Heart right ventricle (tissue), 16 donors: ENCODE measurements around the gene CDSN. TPM values are rescaled to one million over a fixed set of nuclear protein-coding genes. Genes with fewer than 3 reads are reported as not detected.
A peak's percentile ranks its signal among the peaks of the same experiment; 100 is the strongest.

Experiments used
- ATAC-seq, 8 donors: fragments of 200-7000 bp; cut with Tn5 transposase; one replicate each; pipeline ENCODE4 v1.9.1; 2020; ENCODE audit warnings: mild to moderate bottlenecking in 8 of 8, moderate library complexity in 8 of 8, moderate number of reproducible peaks in 1 of 8
- DNase-seq, 2 donors: peaks; one replicate each; pipeline ENCODE4 v3.0.0-alpha.2; 2020
- H3K27ac ChIP-seq, 10 donors: fragments of 200-600 bp; sonication (generic) in 2 of 10; one replicate each; pipeline versions ENCODE4 v1.5.0 to v1.8.0; 2020 to 2022; ENCODE audit warnings: mild to moderate bottlenecking in 3 of 10
- H3K27me3 ChIP-seq, 7 donors: fragments of 200-600 bp; one replicate each; pipeline ENCODE4 v1.8.0; 2021 to 2022; ENCODE audit warnings: mild to moderate bottlenecking in 2 of 7
- H3K36me3 ChIP-seq, 9 donors: fragments of 200-600 bp; sonication (generic) in 1 of 9; one replicate each; pipeline versions ENCODE4 v1.5.0 to v1.8.0; 2020 to 2022; ENCODE audit warnings: mild to moderate bottlenecking in 2 of 9
- H3K4me1 ChIP-seq, 9 donors: fragments of 200-600 bp; sonication (generic) in 1 of 9; one replicate each; pipeline versions ENCODE4 v1.5.0 to v1.8.0; 2020 to 2022; ENCODE audit warnings: mild to moderate bottlenecking in 4 of 9
- H3K4me3 ChIP-seq, 10 donors: fragments of 200-600 bp; sonication (generic) in 2 of 10; one replicate each; pipeline versions ENCODE4 v1.5.0 to v1.8.0; 2020 to 2022; ENCODE audit warnings: mild to moderate bottlenecking in 7 of 10, moderate library complexity in 2 of 10
- H3K9me3 ChIP-seq, 11 donors: fragments of 200-600 bp in 10 of 11; sonication (generic) in 2 of 11; one replicate each; pipeline versions ENCODE4 v1.5.0 to v1.8.0; 2013 to 2022; ENCODE audit warnings: mild to moderate bottlenecking in 2 of 11, control low read depth in 1 of 11, moderate library complexity in 1 of 11
- WGBS, 2 donors: extraction: QIAGEN DNeasy Blood & Tissue Kit; methylation state at CpG; one replicate each; pipeline ENCODE4 v1.1.7; 2013; ENCODE audit warnings: inconsistent platforms in 1 of 2; 5-methylcytosine and 5-hydroxymethylcytosine counted together
- intact Hi-C, 10 donors: fragments of 100-400 bp; cut with DNase I; formaldehyde crosslinking; loops; one replicate each; pipeline versions ENCODE4 v1.11.1 to v1.14.2; 2022
- polyA plus RNA-seq, 2 donors: library from polyadenylated mRNA; stranded (reverse); fragments of 200-250 nt; gene quantifications; one replicate each; pipeline ENCODE4 v1.2.3, GENCODE V29; 2013
- total RNA-seq, 10 donors: library from RNA; stranded (reverse); fragmentation: NEBNext Ultra II Directional in 3 of 10; extraction: Animal tissue kit (Norgen Biotek cat#: 25700) in 3 of 10; gene quantifications; one replicate each; pipeline versions ENCODE4 v1.2.1 to v1.2.4, GENCODE V29; 2021 to 2023
- TF ChIP-seq, protein P1 (sequence below), 9 donors: fragments of 200-600 bp; sonication (generic) in 2 of 9; IDR thresholded peaks; one replicate each; pipeline versions ENCODE4 v1.5.0 to v1.8.0; 2021 to 2022; ENCODE audit warnings: antibody characterized with exemption in 9 of 9, mild to moderate bottlenecking in 5 of 9, moderate library complexity in 1 of 9
- donor health status: Arrhythmogenic right ventricular cardiomyopathy.
- donor health status: ischemic (EF 13 %, LVEDD 7.1; RV severe dilation, severe dysfunction).
- donor health status: healthy with polysubstance abuse.
- donor health status: DM: no; HTN: yes; CAD: no.
- donor health status: DM: no; HTN: no; CAD: no.
- donor health status: ischemic (EF 25% LVEDD 6.9; RV normal size, moderate dysfunction).
- donor health status: ischemic (EF 25% LVEDD 5.7; RV mildly dilated, moderate dysfunction).
- donor health status: healthy.
- donor health status: DM: yes; HTN: yes; CAD: no.
- donor health status: Ischemic cardiomyopathy.
- donor health status: ischemic (EF 35%, LVEDD 5.7; RV mildly dilated, moderate dysfunction).
- donor health status: nonischemic (EF 11% LVEDD 7.7; RV severe dilation, severe dysfunction).
- donor health status: DM: yes; HTN: yes; CAD: no.
- donor health status: PGD.
- donor health status: ischemic (EF 29% LVEDD 5.4; RV normal size, mild dysfunction).
- donor health status: nonischemic (EF 23%, LVEDD 6.1; RV moderate dilation, normal function).

Gene CDSN
- total and polyA plus RNA-seq, 12 donors = 0.01 to 0.15 (median 0.11) TPM; not detected in 9

DNA sequence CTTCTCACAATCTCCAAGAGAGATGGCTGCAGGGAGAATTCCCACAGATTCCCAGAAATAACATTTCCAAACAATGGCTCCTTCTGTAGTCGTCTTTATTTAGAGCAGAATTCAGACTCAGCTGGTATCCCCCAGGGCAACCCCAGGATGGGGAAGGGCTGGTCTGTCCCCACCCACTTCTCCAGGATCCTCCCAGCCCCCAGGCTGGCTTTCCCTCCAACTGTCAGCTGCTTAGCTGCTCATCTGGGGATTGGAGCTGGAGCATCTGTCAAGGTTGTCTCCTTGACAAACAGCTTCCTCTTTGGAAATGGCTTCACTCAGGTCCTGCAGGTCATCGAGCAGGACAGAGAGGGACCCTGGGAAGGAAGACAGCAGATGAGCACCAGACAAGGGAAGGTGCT, 22.1 kb upstream of the CDSN start:
- 25 to 35% methylated on average over 2 of the region's 2 CpGs for WGBS, 2 donors
- DNase-seq (peak in 1 of 2 donors; percentile 40), ATAC-seq (peak; percentile 25 to 67 (median 40))
- no peaks in the 10 kb centered on the region for H3K9me3 ChIP-seq
- TF ChIP-seq, protein P1, sequence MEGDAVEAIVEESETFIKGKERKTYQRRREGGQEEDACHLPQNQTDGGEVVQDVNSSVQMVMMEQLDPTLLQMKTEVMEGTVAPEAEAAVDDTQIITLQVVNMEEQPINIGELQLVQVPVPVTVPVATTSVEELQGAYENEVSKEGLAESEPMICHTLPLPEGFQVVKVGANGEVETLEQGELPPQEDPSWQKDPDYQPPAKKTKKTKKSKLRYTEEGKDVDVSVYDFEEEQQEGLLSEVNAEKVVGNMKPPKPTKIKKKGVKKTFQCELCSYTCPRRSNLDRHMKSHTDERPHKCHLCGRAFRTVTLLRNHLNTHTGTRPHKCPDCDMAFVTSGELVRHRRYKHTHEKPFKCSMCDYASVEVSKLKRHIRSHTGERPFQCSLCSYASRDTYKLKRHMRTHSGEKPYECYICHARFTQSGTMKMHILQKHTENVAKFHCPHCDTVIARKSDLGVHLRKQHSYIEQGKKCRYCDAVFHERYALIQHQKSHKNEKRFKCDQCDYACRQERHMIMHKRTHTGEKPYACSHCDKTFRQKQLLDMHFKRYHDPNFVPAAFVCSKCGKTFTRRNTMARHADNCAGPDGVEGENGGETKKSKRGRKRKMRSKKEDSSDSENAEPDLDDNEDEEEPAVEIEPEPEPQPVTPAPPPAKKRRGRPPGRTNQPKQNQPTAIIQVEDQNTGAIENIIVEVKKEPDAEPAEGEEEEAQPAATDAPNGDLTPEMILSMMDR (IDR thresholded peaks at IDR 0.05) = no peak
- H3K4me1 ChIP-seq = peaks cover 14 to 47% (median 28%) of the 10 kb centered on the region in 9 donors
- H3K27ac ChIP-seq = peak overlapping the region in 7 of 10 donors; percentile 15 to 76 (median 65)
- H3K36me3 ChIP-seq = peaks cover 0 to 23% (median 5%) of the 10 kb centered on the region in 9 donors
- no peaks in the 10 kb centered on the region for H3K27me3 ChIP-seq
- no peak overlapping the region for H3K4me3 ChIP-seq
- intact Hi-C loops = loop anchor here in 2 of 10 donors (2.0 to 5.0 kb wide), 3 partner anchors 35 to 52 kb away; no protein-coding TSS in a partner anchor

DNA sequence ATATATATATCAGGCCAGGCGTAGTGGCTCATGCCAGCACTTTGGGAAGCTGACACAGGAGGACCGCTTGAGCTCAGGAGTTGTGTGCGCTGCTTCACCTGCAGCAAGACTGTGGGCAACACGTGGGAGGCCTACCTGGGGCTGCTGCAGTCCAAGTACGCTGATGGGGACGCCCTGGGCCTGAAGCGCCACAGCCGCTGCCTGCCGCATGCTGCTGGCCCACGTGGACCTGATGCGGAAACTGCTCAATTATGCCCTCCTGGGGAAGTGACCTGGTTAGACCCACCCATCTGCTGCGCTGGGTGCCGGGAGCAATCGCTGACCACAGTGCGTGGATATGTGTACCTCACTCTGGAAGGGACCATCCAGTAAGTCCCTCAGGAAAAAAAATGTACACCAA, 20.4 kb upstream of the CDSN start:
- Histone ChIP-seq H3K9me3 (no peaks in the 10 kb centered on the region), H3K27me3 (no peaks in the 10 kb centered on the region), H3K4me1 (peaks cover 14 to 47% (median 28%) of the 10 kb centered on the region in 9 donors), H3K27ac (no peak overlapping the region), H3K36me3 (peaks cover 0 to 21% (median 5%) of the 10 kb centered on the region in 9 donors), H3K4me3 (no peak overlapping the region)
- no peak for DNase-seq
- TF ChIP-seq, protein P1 (IDR thresholded peaks at IDR 0.05) = no peak
- 85% methylated on average over 15 of the region's 15 CpGs for WGBS, 2 donors
- no peak for ATAC-seq
- intact Hi-C loops = loop anchor here in 1 of 10 donors (5.0 kb wide), 1 partner anchor 37 kb away; no protein-coding TSS in a partner anchor

DNA sequence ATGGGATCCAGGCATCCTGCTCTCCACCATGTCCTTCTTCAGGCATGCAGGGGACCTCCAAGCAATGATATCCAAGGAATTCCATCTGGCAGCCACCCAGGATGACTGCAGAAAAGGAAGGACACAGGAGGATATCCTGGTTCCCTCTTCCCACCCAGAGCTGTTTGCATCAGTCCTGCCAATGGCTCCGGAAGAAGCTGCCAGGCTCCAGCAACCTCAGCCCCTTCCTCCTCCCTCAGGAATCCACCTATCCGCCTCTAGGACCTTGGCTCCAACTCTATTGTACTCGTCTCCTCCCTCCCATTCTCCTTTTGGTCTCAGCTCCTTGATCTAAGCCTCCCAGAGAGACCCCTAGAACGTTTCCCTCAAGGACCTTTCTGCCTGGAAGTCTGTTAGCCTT, 19.4 kb upstream of the CDSN start:
- no peaks in the 10 kb centered on the region for H3K9me3 ChIP-seq
- TF ChIP-seq, protein P1 (IDR thresholded peaks at IDR 0.05) = no peak
- DNase-seq (no peak), ATAC-seq (no peak)
- no peak overlapping the region for H3K27ac ChIP-seq
- H3K4me3 ChIP-seq = no peak overlapping the region
- peaks cover 0 to 15% (median under 1%) of the 10 kb centered on the region in 9 donors for H3K36me3 ChIP-seq
- 11 to 13% methylated on average over 4 of the region's 4 CpGs for WGBS, 2 donors
- H3K27me3 ChIP-seq = no peaks in the 10 kb centered on the region
- intact Hi-C loops = loop anchor here in 7 of 10 donors (2.0 to 10.0 kb wide), 5 partner anchors 47 to 228 kb away; partner anchors contain the start of gene HLA-C (in 2 of the 7)
- peaks cover 14 to 47% (median 28%) of the 10 kb centered on the region in 9 donors for H3K4me1 ChIP-seq

- Histone ChIP-seq H3K4me3 (peak within 1 kb of the TSS in 4 of 10 donors; percentile 31 to 44 (median 36)), H3K36me3 (peaks cover 0 to 9% (median 0%) of the 10 kb centered on the region in 9 donors), H3K27me3 (no peaks in the 10 kb centered on the region), H3K4me1 (peaks cover 14 to 43% (median 27%) of the 10 kb centered on the region in 9 donors), H3K9me3 (no peaks in the 10 kb centered on the region), H3K27ac (peak within 1 kb of the TSS in 1 of 10 donors; percentile 3)
- DNase-seq (no peak), ATAC-seq (no peak)
- 87 to 93% methylated on average over 4 of the region's 4 CpGs for WGBS, 2 donors
- TF ChIP-seq, protein P1 (IDR thresholded peaks at IDR 0.05) = no peak
- intact Hi-C loops = loop anchor here in 7 of 10 donors (2.0 to 10.0 kb wide), 5 partner anchors 48 to 228 kb away; partner anchors contain the start of gene HLA-C (in 2 of the 7)
Measured at GRCh38 chr6:31138982-31139381, 18.7 kb upstream of the CDSN start, which contains the start of gene PSORS1C2. PSORS1C2 (minus strand) TSS chr6:31139066; CDS start chr6:31139026, 40 bp downstream.
